Activated CD8-positive, alpha-beta memory T cell treated with anti-CD3 and anti-CD28 coated beads, Interleukin-2, amount 50 U/mL, for 24 hours (primary cell): Measurements from ENCODE around the gene NSFL1C.
A peak's percentile ranks its signal among the peaks of the same experiment; 100 is the strongest.
"Not testable (repeated sequence)": the region's sequence is repeated elsewhere in the genome, so short reads cannot be mapped to it uniquely, and the experiment has no call there.

Source experiments
- DNase-seq: peaks from one replicate; pipeline ENCODE4 v3.0.0-alpha.2; 2020; ENCODE audit errors: extremely low read depth

NSFL1C gene

GRCh38 chr20:1423625-1424106, 43.0 kb downstream of the NSFL1C start:
- no peak for DNase-seq

GRCh38 chr20:1423206-1423605, 43.4 kb downstream of the NSFL1C start:
- DNase-seq: no peak

GRCh38 chr20:1422753-1423152, 43.9 kb downstream of the NSFL1C start:
- no peak for DNase-seq

- no peak for DNase-seq
Measured at GRCh38 chr20:1420066-1420465, 46.6 kb downstream of the NSFL1C start.

GRCh38 chr20:1418350-1418749, 48.3 kb downstream of the NSFL1C start:
- DNase-seq: no peak

- DNase-seq: no peak
Measured at GRCh38 chr20:1417790-1418189, 48.9 kb downstream of the NSFL1C start.

- no peak for DNase-seq
Measured at GRCh38 chr20:1417273-1417672, 49.4 kb downstream of the NSFL1C start.

- DNase-seq: no peak
Measured at GRCh38 chr20:1415667-1416468, 50.8 kb downstream of the NSFL1C start.

GRCh38 chr20:1414982-1415381, 51.7 kb downstream of the NSFL1C start:
- DNase-seq: no peak

GRCh38 chr20:1405801-1406200, 60.8 kb downstream of the NSFL1C start:
- DNase-seq: no peak

GRCh38 chr20:1403624-1404023, 63.0 kb downstream of the NSFL1C start:
- DNase-seq: no peak

- no peak for DNase-seq
Measured at GRCh38 chr20:1402149-1402548, 64.5 kb downstream of the NSFL1C start.

- DNase-seq: no peak
Measured at GRCh38 chr20:1401451-1401907, 65.2 kb downstream of the NSFL1C start.

GRCh38 chr20:1399678-1400366, 66.8 kb downstream of the NSFL1C start:
- not testable (repeated sequence) for DNase-seq

GRCh38 chr20:1398185-1398584, 68.5 kb downstream of the NSFL1C start:
- DNase-seq: not testable (repeated sequence)

- no peak for DNase-seq
Measured at GRCh38 chr20:1397710-1398109, 68.9 kb downstream of the NSFL1C start.

GRCh38 chr20:1396702-1397101, 69.9 kb downstream of the NSFL1C start:
- DNase-seq: no peak

GRCh38 chr20:1396264-1396663, 70.4 kb downstream of the NSFL1C start:
- no peak for DNase-seq

GRCh38 chr20:1394686-1395085, 72.0 kb downstream of the NSFL1C start:
- no peak for DNase-seq

GRCh38 chr20:1393507-1393882, 73.2 kb downstream of the NSFL1C start:
- DNase-seq: no peak

GRCh38 chr20:1392693-1393506, 73.7 kb downstream of the NSFL1C start, which contains the start of gene FKBP1A:
Gene FKBP1A (minus strand): TSS chr20:1393054. CDS start chr20:1392998, 56 bp downstream.
- peak; percentile 71 for DNase-seq

- no peak for DNase-seq
Measured at GRCh38 chr20:1392443-1392692, 74.3 kb downstream of the NSFL1C start.
